ENCODE measurements around the gene CPOX.
"Not testable (repeated sequence)": the region's sequence is repeated elsewhere in the genome, so short reads cannot be mapped to it uniquely, and the experiment has no call there.

The CPOX gene

GRCh38 chr3:98564282-98565005, 29.0 kb downstream of the CPOX start:
- DNase-seq (ENCODE audit: low read depth in 2 of 2, low spot score in 1 of 2) = no peak

GRCh38 chr3:98563661-98564281, 29.6 kb downstream of the CPOX start:
- no peak for DNase-seq (ENCODE audit: low read depth in 2 of 2, low spot score in 1 of 2)

GRCh38 chr3:98561727-98562521, 31.5 kb downstream of the CPOX start:
- no peak for DNase-seq (ENCODE audit: low read depth in 2 of 2, low spot score in 1 of 2)

GRCh38 chr3:98560911-98561310, 32.5 kb downstream of the CPOX start:
- DNase-seq (ENCODE audit: low read depth in 2 of 2, low spot score in 1 of 2) = no peak

GRCh38 chr3:98559769-98560168, 33.6 kb downstream of the CPOX start:
- not testable (repeated sequence) for DNase-seq (ENCODE audit: low read depth in 2 of 2, low spot score in 1 of 2)

GRCh38 chr3:98558100-98558827, 35.1 kb downstream of the CPOX start:
- no peak for DNase-seq (ENCODE audit: low read depth in 2 of 2, low spot score in 1 of 2)

GRCh38 chr3:98557324-98558010, 35.9 kb downstream of the CPOX start:
- DNase-seq (ENCODE audit: low read depth in 2 of 2, low spot score in 1 of 2) = no peak

- peak in 1 of 2 donors; percentile 29 for DNase-seq (ENCODE audit: low read depth in 2 of 2, low spot score in 1 of 2)
Measured at GRCh38 chr3:98556164-98557130, 37.0 kb downstream of the CPOX start.

GRCh38 chr3:98555025-98555379, 38.4 kb downstream of the CPOX start:
- no peak for DNase-seq (ENCODE audit: low read depth in 2 of 2, low spot score in 1 of 2)

GRCh38 chr3:98554580-98554979, 38.8 kb downstream of the CPOX start:
- DNase-seq (ENCODE audit: low read depth in 2 of 2, low spot score in 1 of 2) = no peak

GRCh38 chr3:98553753-98554152, 39.7 kb downstream of the CPOX start:
- DNase-seq (ENCODE audit: low read depth in 2 of 2, low spot score in 1 of 2) = no peak

- DNase-seq (ENCODE audit: low read depth in 2 of 2, low spot score in 1 of 2) = no peak
Measured at GRCh38 chr3:98553021-98553563, 40.3 kb downstream of the CPOX start.

GRCh38 chr3:98552232-98553020, 41.0 kb downstream of the CPOX start:
- DNase-seq (ENCODE audit: low read depth in 2 of 2, low spot score in 1 of 2) = no peak

GRCh38 chr3:98551754-98552153, 41.7 kb downstream of the CPOX start:
- DNase-seq (ENCODE audit: low read depth in 2 of 2, low spot score in 1 of 2) = no peak

GRCh38 chr3:98551236-98551635, 42.2 kb downstream of the CPOX start:
- no peak for DNase-seq (ENCODE audit: low read depth in 2 of 2, low spot score in 1 of 2)

- no peak for DNase-seq (ENCODE audit: low read depth in 2 of 2, low spot score in 1 of 2)
Measured at GRCh38 chr3:98550833-98551232, 42.6 kb downstream of the CPOX start.

- no peak for DNase-seq (ENCODE audit: low read depth in 2 of 2, low spot score in 1 of 2)
Measured at GRCh38 chr3:98548544-98548943, 44.9 kb downstream of the CPOX start.

- DNase-seq (ENCODE audit: low read depth in 2 of 2, low spot score in 1 of 2) = no peak
Measured at GRCh38 chr3:98545940-98546339, 47.5 kb downstream of the CPOX start.

GRCh38 chr3:98542623-98543022, 50.8 kb downstream of the CPOX start:
- no peak for DNase-seq (ENCODE audit: low read depth in 2 of 2, low spot score in 1 of 2)
